H1 (cell line): Measurements from ENCODE around the gene ELFN2. TPM values are rescaled to one million over a fixed set of nuclear protein-coding genes. Genes with fewer than 3 reads are reported as not detected.

Source experiments
- CBX8 ChIP-seq: fragments of 300-800, 300-1000 bp; sonication (generic); IDR thresholded peaks from 2 replicates; pipeline ENCODE4 v1.7.1; 2016; ENCODE audit warnings: low read depth, low read length, borderline replicate concordance
- polyA plus RNA-seq, 7 experiments: library from polyadenylated mRNA; depleted of rRNA in 3 of 7; stranded (reverse) in 5 of 7; unstranded in 2 of 7; fragments of >200 nt in 5 of 7; fragments of 200-250 nt in 2 of 7; gene quantifications; 1 replicate in 5 of 7; 2 replicates in 1 of 7; 4 replicates in 1 of 7; pipeline versions ENCODE4 v1.2.1 to v1.2.3, GENCODE V29; 2011 to 2013; ENCODE audit warnings: missing spikeins in 2 of 7, mixed read lengths in 2 of 7
- total RNA-seq: library from RNA; stranded (reverse); fragmentation: NEBNext Ultra II Directional; extraction: Animal tissue kit (Norgen Biotek cat#: 25700); gene quantifications from 2 replicates; pipeline ENCODE4 v1.2.1, GENCODE V29; 2021

The ELFN2 gene
- total and polyA plus RNA-seq, 2 of the 8 experiments (the other 6 are each of a cell fraction or from before 2014, with no cell fraction given) = 0.63 to 0.88 TPM

DNA sequence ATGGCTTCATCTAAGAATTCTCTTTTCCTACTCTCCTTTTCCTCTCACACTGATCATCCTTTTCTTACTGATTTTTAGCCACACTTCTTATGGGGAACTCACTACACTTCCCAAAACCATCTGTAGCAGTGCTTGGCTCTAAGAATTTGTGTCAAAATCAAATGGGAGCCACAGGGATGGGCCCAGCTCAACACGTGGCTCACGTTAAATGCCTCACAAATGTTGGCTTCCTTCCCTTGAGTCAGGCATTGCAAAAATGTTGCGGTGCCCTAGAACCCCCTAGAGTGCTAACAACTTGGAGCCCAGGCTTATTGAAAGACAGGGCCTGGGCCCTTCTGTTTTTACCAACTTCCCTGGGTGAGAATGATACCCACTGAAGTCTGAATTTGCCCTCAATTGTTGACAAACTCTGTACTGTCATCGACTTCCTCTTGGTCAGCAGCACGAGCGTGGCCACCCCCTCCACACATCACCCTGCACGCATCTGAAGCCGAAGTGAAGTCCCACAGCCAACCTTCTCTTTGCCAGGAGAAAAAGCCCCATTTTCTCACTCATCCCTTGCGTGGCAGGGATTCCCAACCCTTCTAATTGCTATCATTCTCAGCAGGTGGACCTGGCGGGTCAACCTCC, 69.7 kb downstream of the ELFN2 start (continued):
- TF ChIP-seq CBX8 = no peak
